ENCODE measurements around the gene SLC2A8. TPM values are rescaled to one million over a fixed set of nuclear protein-coding genes. Genes with fewer than 3 reads are reported as not detected.
A peak's percentile ranks its signal among the peaks of the same experiment; 100 is the strongest.

SLC2A8 gene
- total RNA-seq, 6 donors from 2014 or later, result 7.0 to 27.4 (median 20.2) TPM

GRCh38 chr9:127424676-127424999 lies 27.7 kb downstream of the SLC2A8 start:
- peaks cover 23 to 42% (median 26%) of the 10 kb centered on the region in 4 donors for H3K4me1 ChIP-seq
- peak overlapping the region; percentile 85 to 92 (median 90) for H3K27ac ChIP-seq
- peak overlapping the region; percentile 66 to 92 (median 86) for H3K4me3 ChIP-seq
- ATAC-seq (ENCODE audit: low FRiP score in 2 of 2), result no peak
- DNase-seq, result no peak
- H3K36me3 ChIP-seq, result peaks cover 0 to 17% (median 11%) of the 10 kb centered on the region in 4 donors
- no peaks in the 10 kb centered on the region for H3K9me3 ChIP-seq
- WGBS, 2 donors, result 0 to 2% methylated on average over 10 to 13 of the region's 13 CpGs
- H3K27me3 ChIP-seq, result no peaks in the 10 kb centered on the region
- TF ChIP-seq EP300 (IDR thresholded peaks at IDR 0.05) (no peak), POLR2AphosphoS5 (IDR thresholded peaks at IDR 0.05) (no peak), POLR2A (IDR thresholded peaks at IDR 0.05) (no peak)
- TF ChIP-seq, protein P1, sequence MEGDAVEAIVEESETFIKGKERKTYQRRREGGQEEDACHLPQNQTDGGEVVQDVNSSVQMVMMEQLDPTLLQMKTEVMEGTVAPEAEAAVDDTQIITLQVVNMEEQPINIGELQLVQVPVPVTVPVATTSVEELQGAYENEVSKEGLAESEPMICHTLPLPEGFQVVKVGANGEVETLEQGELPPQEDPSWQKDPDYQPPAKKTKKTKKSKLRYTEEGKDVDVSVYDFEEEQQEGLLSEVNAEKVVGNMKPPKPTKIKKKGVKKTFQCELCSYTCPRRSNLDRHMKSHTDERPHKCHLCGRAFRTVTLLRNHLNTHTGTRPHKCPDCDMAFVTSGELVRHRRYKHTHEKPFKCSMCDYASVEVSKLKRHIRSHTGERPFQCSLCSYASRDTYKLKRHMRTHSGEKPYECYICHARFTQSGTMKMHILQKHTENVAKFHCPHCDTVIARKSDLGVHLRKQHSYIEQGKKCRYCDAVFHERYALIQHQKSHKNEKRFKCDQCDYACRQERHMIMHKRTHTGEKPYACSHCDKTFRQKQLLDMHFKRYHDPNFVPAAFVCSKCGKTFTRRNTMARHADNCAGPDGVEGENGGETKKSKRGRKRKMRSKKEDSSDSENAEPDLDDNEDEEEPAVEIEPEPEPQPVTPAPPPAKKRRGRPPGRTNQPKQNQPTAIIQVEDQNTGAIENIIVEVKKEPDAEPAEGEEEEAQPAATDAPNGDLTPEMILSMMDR (IDR thresholded peaks at IDR 0.05), result peak in 1 of 6 experiments; percentile 4

GRCh38 chr9:127426756-127427155 lies 29.8 kb downstream of the SLC2A8 start:
- Histone ChIP-seq H3K27ac (no peak overlapping the region), H3K9me3 (no peaks in the 10 kb centered on the region), H3K4me3 (no peak overlapping the region), H3K4me1 (peaks cover 23 to 42% (median 26%) of the 10 kb centered on the region in 4 donors), H3K36me3 (peaks cover 0 to 36% (median 23%) of the 10 kb centered on the region in 4 donors), H3K27me3 (no peaks in the 10 kb centered on the region)
- no peak for TF ChIP-seq POLR2A (IDR thresholded peaks at IDR 0.05)
- no peak for TF ChIP-seq POLR2AphosphoS5 (IDR thresholded peaks at IDR 0.05)
- TF ChIP-seq, protein P1 (IDR thresholded peaks at IDR 0.05), result no peak
- no peak for TF ChIP-seq EP300 (IDR thresholded peaks at IDR 0.05)
- WGBS, 2 donors, result 90% methylated on average over 2 of the region's 2 CpGs
- DNase-seq (no peak), ATAC-seq (ENCODE audit: low FRiP score in 2 of 2) (no peak)

- no peak overlapping the region for H3K4me3 ChIP-seq
- WGBS, 2 donors, result 91 to 92% methylated on average over 3 of the region's 3 CpGs
- H3K9me3 ChIP-seq, result no peaks in the 10 kb centered on the region
- H3K27me3 ChIP-seq, result no peaks in the 10 kb centered on the region
- ATAC-seq (ENCODE audit: low FRiP score in 2 of 2) (no peak), DNase-seq (no peak)
- H3K27ac ChIP-seq, result no peak overlapping the region
- H3K4me1 ChIP-seq, result peaks cover 14 to 27% (median 14%) of the 10 kb centered on the region in 4 donors
- TF ChIP-seq, protein P1 (IDR thresholded peaks at IDR 0.05), result no peak
- no peak for TF ChIP-seq POLR2AphosphoS5 (IDR thresholded peaks at IDR 0.05)
- no peak for TF ChIP-seq EP300 (IDR thresholded peaks at IDR 0.05)
- no peak for TF ChIP-seq POLR2A (IDR thresholded peaks at IDR 0.05)
- peaks cover 0 to 42% (median 27%) of the 10 kb centered on the region in 4 donors for H3K36me3 ChIP-seq
Observed at GRCh38 chr9:127428348-127428747, 31.4 kb downstream of the SLC2A8 start.

- no peak overlapping the region for H3K4me3 ChIP-seq
- ATAC-seq (ENCODE audit: low FRiP score in 2 of 2) (no peak), DNase-seq (no peak)
- TF ChIP-seq POLR2A (IDR thresholded peaks at IDR 0.05) (no peak), POLR2AphosphoS5 (IDR thresholded peaks at IDR 0.05) (no peak), EP300 (IDR thresholded peaks at IDR 0.05) (no peak)
- TF ChIP-seq, protein P1 (IDR thresholded peaks at IDR 0.05), result no peak
- no peaks in the 10 kb centered on the region for H3K9me3 ChIP-seq
- 94 to 96% methylated on average over 8 of the region's 8 CpGs for WGBS, 2 donors
- H3K27ac ChIP-seq, result no peak overlapping the region
- peaks cover 4 to 16% (median 6%) of the 10 kb centered on the region in 4 donors for H3K4me1 ChIP-seq
- no peaks in the 10 kb centered on the region for H3K27me3 ChIP-seq
- H3K36me3 ChIP-seq, result peaks cover 7 to 63% (median 46%) of the 10 kb centered on the region in 4 donors
Observed at GRCh38 chr9:127430415-127430814, 33.4 kb downstream of the SLC2A8 start.
